ENCODE data around the gene IVNS1ABP. TPM values are rescaled to one million over a fixed set of nuclear protein-coding genes. Genes with fewer than 3 reads are reported as not detected.

The IVNS1ABP gene
- total and polyA plus RNA-seq, 2 donors (not counting 1 experiment from before 2014, with no cell fraction given): 17.8 to 23.8 TPM

- H3K36me3 ChIP-seq (ENCODE audit: control insufficient read depth, insufficient read depth, low read length): peaks cover 9% of the 10 kb centered on the region
- no peak overlapping the region for H2AFZ ChIP-seq (ENCODE audit: low read length)
- H3K4me1 ChIP-seq (ENCODE audit: control insufficient read depth, extremely low read depth, insufficient read depth, low read length): no peaks in the 10 kb centered on the region
- no peaks in the 10 kb centered on the region for H3K27me3 ChIP-seq (ENCODE audit: control insufficient read depth, insufficient read depth, low read length)
- TF ChIP-seq, protein P1, sequence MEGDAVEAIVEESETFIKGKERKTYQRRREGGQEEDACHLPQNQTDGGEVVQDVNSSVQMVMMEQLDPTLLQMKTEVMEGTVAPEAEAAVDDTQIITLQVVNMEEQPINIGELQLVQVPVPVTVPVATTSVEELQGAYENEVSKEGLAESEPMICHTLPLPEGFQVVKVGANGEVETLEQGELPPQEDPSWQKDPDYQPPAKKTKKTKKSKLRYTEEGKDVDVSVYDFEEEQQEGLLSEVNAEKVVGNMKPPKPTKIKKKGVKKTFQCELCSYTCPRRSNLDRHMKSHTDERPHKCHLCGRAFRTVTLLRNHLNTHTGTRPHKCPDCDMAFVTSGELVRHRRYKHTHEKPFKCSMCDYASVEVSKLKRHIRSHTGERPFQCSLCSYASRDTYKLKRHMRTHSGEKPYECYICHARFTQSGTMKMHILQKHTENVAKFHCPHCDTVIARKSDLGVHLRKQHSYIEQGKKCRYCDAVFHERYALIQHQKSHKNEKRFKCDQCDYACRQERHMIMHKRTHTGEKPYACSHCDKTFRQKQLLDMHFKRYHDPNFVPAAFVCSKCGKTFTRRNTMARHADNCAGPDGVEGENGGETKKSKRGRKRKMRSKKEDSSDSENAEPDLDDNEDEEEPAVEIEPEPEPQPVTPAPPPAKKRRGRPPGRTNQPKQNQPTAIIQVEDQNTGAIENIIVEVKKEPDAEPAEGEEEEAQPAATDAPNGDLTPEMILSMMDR (conservative IDR thresholded peaks at IDR 0.05 in 1 of 2, IDR thresholded peaks at IDR 0.05 in 1 of 2; ENCODE audit: low read depth in 1 of 2, low read length in 2 of 2): no peak
- TF ChIP-seq EZH2 (IDR thresholded peaks at IDR 0.05; ENCODE audit: low read length, missing control alignments): no peak
- no peaks in the 10 kb centered on the region for H4K20me1 ChIP-seq (ENCODE audit: control insufficient read depth, extremely low read depth, insufficient read depth, low read length)
- H3K4me3 ChIP-seq (replicated peaks in 1 of 4; ENCODE audit: control extremely low read depth in 1 of 4, insufficient read depth in 1 of 4, low read depth in 3 of 4, low read length in 4 of 4): no peak overlapping the region
- no peak for DNase-seq (ENCODE audit: low read depth in 2 of 2)
- no peak overlapping the region for H3K27ac ChIP-seq (ENCODE audit: insufficient read depth, low read length)
- H3K9me3 ChIP-seq (ENCODE audit: control insufficient read depth, insufficient read depth, low read depth, low read length): no peaks in the 10 kb centered on the region
- H3K79me2 ChIP-seq (ENCODE audit: control insufficient read depth, insufficient read depth, low read length): peaks cover under 1% of the 10 kb centered on the region
- H3K4me2 ChIP-seq (ENCODE audit: extremely low read depth, insufficient read depth, low read length): no peak overlapping the region
- H3K9ac ChIP-seq (ENCODE audit: insufficient read depth, low read length): no peak overlapping the region
Observed at GRCh38 chr1:185305419-185305818, 11.6 kb downstream of the IVNS1ABP start.

- no peaks in the 10 kb centered on the region for H4K20me1 ChIP-seq (ENCODE audit: control insufficient read depth, extremely low read depth, insufficient read depth, low read length)
- no peak overlapping the region for H2AFZ ChIP-seq (ENCODE audit: low read length)
- no peaks in the 10 kb centered on the region for H3K27me3 ChIP-seq (ENCODE audit: control insufficient read depth, insufficient read depth, low read length)
- no peak overlapping the region for H3K27ac ChIP-seq (ENCODE audit: insufficient read depth, low read length)
- H3K36me3 ChIP-seq (ENCODE audit: control insufficient read depth, insufficient read depth, low read length): peaks cover 8% of the 10 kb centered on the region
- DNase-seq (ENCODE audit: low read depth in 2 of 2): no peak
- H3K4me2 ChIP-seq (ENCODE audit: extremely low read depth, insufficient read depth, low read length): no peak overlapping the region
- H3K4me3 ChIP-seq (replicated peaks in 1 of 4; ENCODE audit: control extremely low read depth in 1 of 4, insufficient read depth in 1 of 4, low read depth in 3 of 4, low read length in 4 of 4): no peak overlapping the region
- H3K9me3 ChIP-seq (ENCODE audit: control insufficient read depth, insufficient read depth, low read depth, low read length): no peaks in the 10 kb centered on the region
- H3K9ac ChIP-seq (ENCODE audit: insufficient read depth, low read length): no peak overlapping the region
- TF ChIP-seq EZH2 (IDR thresholded peaks at IDR 0.05; ENCODE audit: low read length, missing control alignments): no peak
- TF ChIP-seq, protein P1 (conservative IDR thresholded peaks at IDR 0.05 in 1 of 2, IDR thresholded peaks at IDR 0.05 in 1 of 2; ENCODE audit: low read depth in 1 of 2, low read length in 2 of 2): no peak
- no peaks in the 10 kb centered on the region for H3K79me2 ChIP-seq (ENCODE audit: control insufficient read depth, insufficient read depth, low read length)
- H3K4me1 ChIP-seq (ENCODE audit: control insufficient read depth, extremely low read depth, insufficient read depth, low read length): no peaks in the 10 kb centered on the region
Observed at GRCh38 chr1:185300152-185300551, 16.9 kb downstream of the IVNS1ABP start.

- Histone ChIP-seq H3K4me1 (ENCODE audit: control insufficient read depth, extremely low read depth, insufficient read depth, low read length) (no peaks in the 10 kb centered on the region), H3K36me3 (ENCODE audit: control insufficient read depth, insufficient read depth, low read length) (peaks cover 9% of the 10 kb centered on the region), H4K20me1 (ENCODE audit: control insufficient read depth, extremely low read depth, insufficient read depth, low read length) (no peaks in the 10 kb centered on the region), H3K79me2 (ENCODE audit: control insufficient read depth, insufficient read depth, low read length) (no peaks in the 10 kb centered on the region), H3K9me3 (ENCODE audit: control insufficient read depth, insufficient read depth, low read depth, low read length) (no peaks in the 10 kb centered on the region), H3K27me3 (ENCODE audit: control insufficient read depth, insufficient read depth, low read length) (no peaks in the 10 kb centered on the region), H3K27ac (ENCODE audit: insufficient read depth, low read length) (no peak overlapping the region), H3K4me2 (ENCODE audit: extremely low read depth, insufficient read depth, low read length) (no peak overlapping the region), H3K4me3 (replicated peaks in 1 of 4; ENCODE audit: control extremely low read depth in 1 of 4, insufficient read depth in 1 of 4, low read depth in 3 of 4, low read length in 4 of 4) (no peak overlapping the region), H3K9ac (ENCODE audit: insufficient read depth, low read length) (no peak overlapping the region), H2AFZ (ENCODE audit: low read length) (no peak overlapping the region)
- TF ChIP-seq, protein P1 (conservative IDR thresholded peaks at IDR 0.05 in 1 of 2, IDR thresholded peaks at IDR 0.05 in 1 of 2; ENCODE audit: low read depth in 1 of 2, low read length in 2 of 2): no peak
- TF ChIP-seq EZH2 (IDR thresholded peaks at IDR 0.05; ENCODE audit: low read length, missing control alignments): no peak
- peak in 1 of 2 donors; percentile 39 for DNase-seq (ENCODE audit: low read depth in 2 of 2)
Observed at GRCh38 chr1:185297982-185298381, 19.1 kb downstream of the IVNS1ABP start.
